Stimulated activated naive CD8-positive, alpha-beta T cell treated with anti-CD3 and anti-CD28 coated beads, Interleukin-15, Interleukin-2, amounts not matched to agents 100 U/mL and 50 U/mL, for 24 hours (primary cell): Measurements from ENCODE around the gene RNU5D-1.
"Not testable (repeated sequence)": the region's sequence is repeated elsewhere in the genome, so short reads cannot be mapped to it uniquely, and the experiment has no call there.

Experiments used
- ATAC-seq: fragments of 150-1000 bp; cut with Tn5 transposase; one replicate; pipeline ENCODE4 v1.10.0; 2021
- DNase-seq: peaks from one replicate; pipeline ENCODE4 v3.0.0; 2021

The RNU5D-1 gene

GRCh38 chr1:44730741-44731512 lies at the start of gene RNU5D-1:
TSS of gene RNU5D-1 (minus strand) at chr1:44731170.
- DNase-seq: peak; percentile 98
- peak; percentile 88 for ATAC-seq

- DNase-seq (no peak), ATAC-seq (no peak)
Measured at GRCh38 chr1:44780583-44781121, 49.7 kb upstream of the RNU5D-1 start.

- ATAC-seq: no peak
Measured at GRCh38 chr1:44778705-44779576, 48.0 kb upstream of the RNU5D-1 start.

GRCh38 chr1:44777969-44778635 lies 47.1 kb upstream of the RNU5D-1 start:
- DNase-seq (no peak), ATAC-seq (no peak)

More at GRCh38 chr1:44778705-44779576, 48.0 kb upstream of the RNU5D-1 start:
- DNase-seq: no peak

- DNase-seq: no peak
- ATAC-seq: no peak
Measured at GRCh38 chr1:44777547-44777946, 46.6 kb upstream of the RNU5D-1 start.

- DNase-seq (no peak), ATAC-seq (no peak)
Measured at GRCh38 chr1:44776730-44777068, 45.7 kb upstream of the RNU5D-1 start.

- ATAC-seq (no peak), DNase-seq (no peak)
Measured at GRCh38 chr1:44775930-44776729, 45.2 kb upstream of the RNU5D-1 start.

GRCh38 chr1:44775078-44775929 lies 44.3 kb upstream of the RNU5D-1 start, which contains the start of gene RPS8:
TSS of gene RPS8 (plus strand) at chr1:44775540. CDS start at chr1:44775597, 57 bp downstream.
- peak; percentile 72 for ATAC-seq

GRCh38 chr1:44766421-44766820 lies 35.5 kb upstream of the RNU5D-1 start:
- not testable (repeated sequence) for ATAC-seq, DNase-seq

More at GRCh38 chr1:44775078-44775929, 44.3 kb upstream of the RNU5D-1 start, which contains the start of gene RPS8:
- peak; percentile 92 for DNase-seq

- DNase-seq (no peak), ATAC-seq (no peak)
Measured at GRCh38 chr1:44760876-44761275, 29.9 kb upstream of the RNU5D-1 start.

- ATAC-seq: no peak
Measured at GRCh38 chr1:44759077-44759476, 28.1 kb upstream of the RNU5D-1 start.

GRCh38 chr1:44757420-44757819 lies 26.4 kb upstream of the RNU5D-1 start:
- ATAC-seq: no peak
- no peak for DNase-seq

More at GRCh38 chr1:44759077-44759476, 28.1 kb upstream of the RNU5D-1 start:
- DNase-seq: no peak

GRCh38 chr1:44747878-44748277 lies 16.9 kb upstream of the RNU5D-1 start:
- no peak for ATAC-seq
- DNase-seq: no peak

- ATAC-seq (no peak), DNase-seq (no peak)
Measured at GRCh38 chr1:44743211-44743610, 12.2 kb upstream of the RNU5D-1 start.

GRCh38 chr1:44740179-44740617 lies 9.2 kb upstream of the RNU5D-1 start:
- DNase-seq: no peak
- no peak for ATAC-seq

GRCh38 chr1:44739307-44740178 lies 8.6 kb upstream of the RNU5D-1 start, which contains the start of gene KIF2C:
TSS of gene KIF2C (plus strand) at chr1:44739837. CDS start at chr1:44739933, 96 bp downstream.
- ATAC-seq (peak; percentile 97), DNase-seq (peak; percentile 99)

- not testable (repeated sequence) for ATAC-seq, DNase-seq
Measured at GRCh38 chr1:44738953-44739306, 8.0 kb upstream of the RNU5D-1 start.

- DNase-seq: no peak
- ATAC-seq: no peak
Measured at GRCh38 chr1:44735992-44736391, 5.0 kb upstream of the RNU5D-1 start.

GRCh38 chr1:44733784-44734183 lies 2.8 kb upstream of the RNU5D-1 start:
- ATAC-seq: no peak
- no peak for DNase-seq
